Neuronal stem cell (in vitro differentiated cells): ENCODE measurements around the gene NFAM1.

ENCODE experiments used
- DNase-seq: peaks from one replicate; pipeline ENCODE4 v3.0.0-alpha.2; 2013; ENCODE audit warnings: low spot score
- H2AFZ ChIP-seq: one replicate; pipeline ENCODE4 v1.6.1; 2013; ENCODE audit warnings: mild to moderate bottlenecking, low read length, inconsistent platforms
- H2AK5ac ChIP-seq: 2 replicates; pipeline ENCODE4 v1.6.1; 2013; ENCODE audit warnings: low read depth, mild to moderate bottlenecking, inconsistent platforms, low read length, moderate library complexity, mixed read lengths
- H2BK120ac ChIP-seq: 2 replicates; pipeline ENCODE4 v1.6.1; 2013; ENCODE audit warnings: low read depth, mild to moderate bottlenecking, inconsistent platforms, low read length, moderate library complexity, mixed read lengths
- H2BK12ac ChIP-seq: one replicate; pipeline ENCODE4 v1.6.1; 2013; ENCODE audit warnings: low read length, inconsistent platforms
- H2BK15ac ChIP-seq: 2 replicates; pipeline ENCODE4 v1.6.1; 2013; ENCODE audit warnings: mild to moderate bottlenecking, low read length, inconsistent platforms, mixed read lengths
- H2BK5ac ChIP-seq: one replicate; pipeline ENCODE4 v1.6.1; 2013; ENCODE audit warnings: inconsistent platforms, mild to moderate bottlenecking, low read length, moderate library complexity
- H3K14ac ChIP-seq: one replicate; pipeline ENCODE4 v1.6.1; 2013; ENCODE audit warnings: low read length, inconsistent platforms
- H3K18ac ChIP-seq: 2 replicates; pipeline ENCODE4 v1.6.1; 2013; ENCODE audit warnings: low read length, inconsistent platforms
- H3K23ac ChIP-seq: 2 replicates; pipeline ENCODE4 v1.6.1; 2013; ENCODE audit warnings: low read depth, mild to moderate bottlenecking, mixed read lengths, low read length, inconsistent platforms; ENCODE audit not compliant: poor library complexity
- H3K27ac ChIP-seq: replicated peaks from 3 replicates; pipeline ENCODE4 v1.5.1; 2013; ENCODE audit warnings: low read length, inconsistent platforms
- H3K27me3 ChIP-seq, 3 experiments: 2 replicates each; pipeline ENCODE4 v1.6.1; 2013; ENCODE audit warnings: low read length in 3 of 3, mild to moderate bottlenecking in 2 of 3, inconsistent platforms in 1 of 3, low read depth in 1 of 3, mixed read lengths in 1 of 3, moderate library complexity in 1 of 3; ENCODE audit not compliant: control insufficient read depth in 3 of 3, insufficient read depth in 3 of 3
- H3K36me3 ChIP-seq, 2 donors: replicated peaks in 1 of 2; 2 replicates each; pipeline ENCODE4 v1.6.1; 2013; ENCODE audit warnings: low read length in 2 of 2; ENCODE audit not compliant: control insufficient read depth in 2 of 2, insufficient read depth in 2 of 2
- H3K4ac ChIP-seq: 2 replicates; pipeline ENCODE4 v1.6.1; 2013; ENCODE audit warnings: inconsistent platforms, mild to moderate bottlenecking, low read length, moderate library complexity
- H3K4me1 ChIP-seq, 2 donors: 1 replicate in 1 of 2; 2 replicates in 1 of 2; pipeline ENCODE4 v1.6.1; 2013; ENCODE audit warnings: low read length in 2 of 2, low read depth in 1 of 2; ENCODE audit not compliant: control insufficient read depth in 2 of 2, insufficient read depth in 1 of 2
- H3K4me2 ChIP-seq: one replicate; pipeline ENCODE4 v1.6.1; 2013; ENCODE audit warnings: mild to moderate bottlenecking, low read length, inconsistent platforms; ENCODE audit not compliant: insufficient read depth, poor library complexity, severe bottlenecking
- H3K4me3 ChIP-seq, 2 donors: 2 replicates each; pipeline ENCODE4 v1.5.1; 2013; ENCODE audit warnings: low read length in 2 of 2, mild to moderate bottlenecking in 2 of 2, inconsistent platforms in 1 of 2, moderate library complexity in 1 of 2
- H3K79me1 ChIP-seq: one replicate; pipeline ENCODE4 v1.6.1; 2013; ENCODE audit warnings: low read depth, mild to moderate bottlenecking, inconsistent platforms, low read length, moderate library complexity
- H3K9ac ChIP-seq: one replicate; pipeline ENCODE4 v1.6.1; 2013; ENCODE audit warnings: mild to moderate bottlenecking, low read depth, low read length, inconsistent platforms; ENCODE audit not compliant: poor library complexity
- H3K9me3 ChIP-seq, 2 donors: replicated peaks in 1 of 2; 2 replicates each; pipeline versions ENCODE3 to v1.6.1; 2013; ENCODE audit warnings: low read length in 2 of 2, mild to moderate bottlenecking in 2 of 2, inconsistent platforms in 1 of 2, low read depth in 1 of 2, mixed read lengths in 1 of 2, moderate library complexity in 1 of 2; ENCODE audit not compliant: control insufficient read depth in 2 of 2, insufficient read depth in 1 of 2
- H4K8ac ChIP-seq: one replicate; pipeline ENCODE4 v1.6.1; 2013; ENCODE audit warnings: low read depth, mild to moderate bottlenecking, inconsistent platforms, low read length, moderate library complexity
- H4K91ac ChIP-seq: one replicate; pipeline ENCODE4 v1.6.1; 2013; ENCODE audit warnings: low read length, low read depth, mild to moderate bottlenecking, inconsistent platforms; ENCODE audit not compliant: poor library complexity
- WGBS, 2 donors: extraction: QIAGEN DNeasy Blood & Tissue Kit; methylation state at CpG; one replicate each; pipeline ENCODE4 v1.1.7; 2013; ENCODE audit warnings: missing lambda C conversion rate in 2 of 2, mixed read lengths in 1 of 2; ENCODE audit not compliant: insufficient read length in 2 of 2, insufficient replicate concordance in 1 of 2; ENCODE audit errors: extremely low coverage in 2 of 2; 5-methylcytosine and 5-hydroxymethylcytosine counted together

Gene NFAM1

DNA sequence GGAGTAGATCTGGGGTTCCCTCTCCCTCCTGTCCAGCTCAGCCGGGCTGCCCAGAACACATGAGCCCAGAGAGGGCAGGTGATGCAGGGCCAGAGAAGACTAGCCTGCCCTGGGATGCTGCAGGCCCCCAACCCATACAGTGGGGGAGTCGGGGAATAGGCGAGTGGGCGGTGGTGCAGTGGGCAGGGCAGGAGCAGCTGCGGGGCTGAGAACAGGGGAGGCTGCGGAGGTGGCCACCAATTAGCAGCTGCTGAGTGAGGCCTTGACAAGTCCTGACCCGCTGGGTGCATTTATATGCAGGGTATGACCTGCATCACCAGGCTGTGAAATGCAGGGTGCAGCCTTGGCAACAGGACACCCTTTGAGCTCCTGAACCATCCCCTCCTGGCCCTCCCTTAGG lies 43.1 kb downstream of the NFAM1 start:
- Histone ChIP-seq H4K8ac (no peak overlapping the region), H3K27me3 (peaks cover 0 to 19% (median 0%) of the 10 kb centered on the region in 3 experiments), H3K4me2 (no peak overlapping the region), H3K79me1 (no peaks in the 10 kb centered on the region), H3K18ac (peak overlapping the region; percentile 90), H3K4me3 (peak overlapping the region in 1 of 2 donors; percentile 66), H2BK120ac (no peak overlapping the region), H2BK15ac (peak overlapping the region; percentile 92), H3K36me3 (no peaks in the 10 kb centered on the region), H3K9ac (no peak overlapping the region), H4K91ac (no peak overlapping the region), H2AFZ (peak overlapping the region; percentile 43), H2BK12ac (peak overlapping the region; percentile 87), H3K9me3 (no peaks in the 10 kb centered on the region), H3K14ac (peak overlapping the region; percentile 98), H2AK5ac (peak overlapping the region; percentile 71), H3K27ac (no peak overlapping the region), H2BK5ac (no peak overlapping the region), H3K23ac (no peak overlapping the region), H3K4me1 (peaks cover 5 to 21% of the 10 kb centered on the region in 2 donors), H3K4ac (no peak overlapping the region)
- WGBS, 2 donors, result no CpG with 5 or more reads among the region's 7 CpGs
- DNase-seq, result no peak

DNA sequence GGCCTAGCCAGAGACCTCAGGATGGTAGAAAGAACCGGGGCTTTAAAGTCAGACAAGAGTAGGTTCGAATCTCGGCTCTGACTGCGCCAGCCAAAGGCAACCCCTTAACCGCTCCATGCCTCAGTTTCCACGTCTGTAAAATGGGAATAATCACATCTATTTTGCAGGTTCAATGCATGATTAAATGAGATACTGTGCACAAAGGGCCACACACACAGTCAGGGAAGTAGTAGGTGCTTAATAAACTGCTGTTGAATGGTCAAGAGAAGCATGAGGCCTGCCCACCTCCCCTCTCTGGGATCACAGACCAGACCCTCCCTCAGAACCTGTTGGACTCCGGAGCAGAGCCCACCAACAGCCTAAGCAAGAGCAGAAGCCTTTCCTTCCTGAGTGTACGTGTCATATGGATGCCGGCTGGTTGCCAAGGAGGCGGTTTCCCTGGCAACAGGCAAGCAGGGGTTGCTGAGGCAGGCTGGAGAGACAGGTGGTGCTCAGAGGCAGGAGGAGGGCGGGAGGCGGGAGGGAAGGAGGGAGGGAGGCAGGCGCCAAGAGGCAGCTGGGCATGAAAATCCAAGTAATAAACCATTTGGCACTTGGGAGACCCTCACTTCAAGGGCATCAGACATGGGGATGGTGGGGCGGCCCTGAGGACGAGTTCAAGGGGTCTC lies 43.9 kb downstream of the NFAM1 start:
- Histone ChIP-seq H3K18ac (no peak overlapping the region), H2BK5ac (no peak overlapping the region), H3K36me3 (no peaks in the 10 kb centered on the region), H3K23ac (no peak overlapping the region), H3K27ac (no peak overlapping the region), H3K9me3 (no peaks in the 10 kb centered on the region), H4K91ac (no peak overlapping the region), H3K27me3 (peaks cover 0 to 27% (median 0%) of the 10 kb centered on the region in 3 experiments), H3K4ac (no peak overlapping the region), H3K9ac (no peak overlapping the region), H3K14ac (no peak overlapping the region), H3K4me3 (peak overlapping the region in 1 of 2 donors; percentile 30), H2AFZ (peak overlapping the region; percentile 43), H2AK5ac (no peak overlapping the region), H2BK12ac (no peak overlapping the region), H3K4me2 (no peak overlapping the region), H3K79me1 (no peaks in the 10 kb centered on the region), H2BK15ac (no peak overlapping the region), H4K8ac (no peak overlapping the region), H3K4me1 (peaks cover 5 to 21% of the 10 kb centered on the region in 2 donors), H2BK120ac (no peak overlapping the region)
- no CpG with 5 or more reads among the region's 15 CpGs for WGBS, 2 donors
- no peak for DNase-seq

GRCh38 chr22:42387631-42388030 lies 44.6 kb downstream of the NFAM1 start:
- no CpG with 5 or more reads among the region's 6 CpGs for WGBS, 2 donors
- Histone ChIP-seq H2AFZ (no peak overlapping the region), H3K4me2 (no peak overlapping the region), H2BK12ac (no peak overlapping the region), H2BK5ac (no peak overlapping the region), H3K36me3 (no peaks in the 10 kb centered on the region), H3K9ac (peak overlapping the region; percentile 2), H3K4me3 (no peak overlapping the region), H3K4ac (no peak overlapping the region), H4K8ac (no peak overlapping the region), H3K9me3 (no peaks in the 10 kb centered on the region), H2AK5ac (peak overlapping the region; percentile 6), H3K23ac (no peak overlapping the region), H3K18ac (no peak overlapping the region), H3K27ac (no peak overlapping the region), H3K27me3 (peaks cover 0 to 33% (median 0%) of the 10 kb centered on the region in 3 experiments), H4K91ac (no peak overlapping the region), H3K14ac (no peak overlapping the region), H2BK120ac (no peak overlapping the region), H3K4me1 (peaks cover 5 to 21% of the 10 kb centered on the region in 2 donors), H3K79me1 (no peaks in the 10 kb centered on the region), H2BK15ac (peak overlapping the region; percentile 78)
- no peak for DNase-seq

GRCh38 chr22:42385696-42386095 lies 46.5 kb downstream of the NFAM1 start:
- H4K91ac ChIP-seq, result no peak overlapping the region
- H2BK15ac ChIP-seq, result no peak overlapping the region
- H3K14ac ChIP-seq, result no peak overlapping the region
- H3K27me3 ChIP-seq, result peaks cover 0 to 47% (median 0%) of the 10 kb centered on the region in 3 experiments
- no peak overlapping the region for H3K27ac ChIP-seq
- no peak overlapping the region for H3K9ac ChIP-seq
- peak overlapping the region; percentile 58 for H2AK5ac ChIP-seq
- H3K4me3 ChIP-seq, result no peak overlapping the region
- no peaks in the 10 kb centered on the region for H3K79me1 ChIP-seq
- H4K8ac ChIP-seq, result no peak overlapping the region
- no peak overlapping the region for H3K4ac ChIP-seq
- WGBS, 2 donors, result no CpG with 5 or more reads among the region's 8 CpGs
- H3K36me3 ChIP-seq, result no peaks in the 10 kb centered on the region
- H3K4me2 ChIP-seq, result no peak overlapping the region
- H2BK5ac ChIP-seq, result peak overlapping the region; percentile 59
- no peak for DNase-seq
- H3K4me1 ChIP-seq, result peaks cover 15 to 27% of the 10 kb centered on the region in 2 donors
- H3K23ac ChIP-seq, result no peak overlapping the region
- H3K18ac ChIP-seq, result no peak overlapping the region
- peak overlapping the region; percentile 34 for H2BK12ac ChIP-seq
- no peaks in the 10 kb centered on the region for H3K9me3 ChIP-seq
- no peak overlapping the region for H2BK120ac ChIP-seq
- H2AFZ ChIP-seq, result no peak overlapping the region
